GM21717 (cell line): Measurements from ENCODE around the gene PIKFYVE.
"Not testable (repeated sequence)": the region's sequence is repeated elsewhere in the genome, so short reads cannot be mapped to it uniquely, and the experiment has no call there.

Experiments used
- ATAC-seq: cut with Tn5 transposase; IDR thresholded peaks from one replicate; pipeline ENCODE4 v1.9.1; 2021; ENCODE audit warnings: mild to moderate bottlenecking, moderate library complexity; ENCODE audit not compliant: unreplicated experiment

The PIKFYVE gene

GRCh38 chr2:208254871-208255556 lies 11.0 kb upstream of the PIKFYVE start, which contains the start of gene IDH1:
Gene IDH1 (minus strand): TSS chr2:208255071. CDS start chr2:208251551, 3,520 bp downstream.
- ATAC-seq, result peak; percentile 81

DNA sequence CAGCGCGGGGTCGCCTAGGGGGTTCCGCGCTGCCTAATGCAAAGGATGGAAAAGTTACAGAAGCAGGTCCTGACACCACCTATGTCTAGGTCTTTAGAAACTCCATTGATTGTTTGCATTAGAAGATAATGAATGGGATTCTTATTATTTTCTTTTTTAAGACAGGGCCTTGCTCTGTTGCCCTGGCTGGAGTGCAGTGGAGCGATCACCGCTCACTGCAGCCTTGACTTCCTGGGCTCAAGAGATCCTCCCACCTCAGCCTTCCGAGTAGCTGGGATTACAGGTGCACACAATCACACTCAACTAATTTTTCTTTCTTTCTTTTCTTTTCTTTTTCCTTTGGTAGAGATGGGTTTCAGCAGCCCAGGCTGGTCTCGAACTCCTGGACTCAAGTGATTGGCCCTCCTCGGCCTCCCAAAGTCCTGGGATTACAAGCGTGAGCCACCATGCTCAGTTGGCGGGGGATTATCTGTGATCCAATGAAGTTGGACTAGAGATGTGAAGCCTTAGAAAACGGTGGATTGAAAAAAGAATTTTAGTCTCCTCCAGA lies 10.4 kb upstream of the PIKFYVE start:
- peak; percentile 19 for ATAC-seq

GRCh38 chr2:208256192-208256782 lies 9.8 kb upstream of the PIKFYVE start:
- ATAC-seq, result no peak

- not testable (repeated sequence) for ATAC-seq
Measured at GRCh38 chr2:208256849-208257813, 8.9 kb upstream of the PIKFYVE start.

GRCh38 chr2:208265371-208265800 lies 669 bp upstream of the PIKFYVE start:
- peak; percentile 39 for ATAC-seq

- peak; percentile 18 for ATAC-seq
Measured at GRCh38 chr2:208266553-208266893, 468 bp downstream of the PIKFYVE start.

DNA sequence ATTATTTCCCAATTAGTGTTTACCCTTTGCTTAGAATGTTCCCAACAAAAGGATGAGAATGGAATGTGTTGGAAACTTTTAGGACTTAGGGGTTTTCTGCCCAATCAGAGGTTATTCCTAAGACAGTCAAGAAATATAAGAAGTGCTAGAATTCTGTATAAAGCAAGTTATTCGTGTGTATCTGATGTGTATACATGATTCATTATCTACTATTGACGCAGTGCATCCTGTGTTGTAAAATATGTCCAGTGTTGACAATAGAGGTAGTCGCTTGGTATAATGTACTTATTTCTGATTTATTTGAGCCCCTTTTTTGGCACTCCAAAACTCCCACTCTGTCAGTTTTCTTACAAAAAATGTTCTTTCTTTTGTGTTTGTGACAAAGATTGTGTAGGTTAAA lies 881 bp downstream of the PIKFYVE start:
- ATAC-seq, result no peak

DNA sequence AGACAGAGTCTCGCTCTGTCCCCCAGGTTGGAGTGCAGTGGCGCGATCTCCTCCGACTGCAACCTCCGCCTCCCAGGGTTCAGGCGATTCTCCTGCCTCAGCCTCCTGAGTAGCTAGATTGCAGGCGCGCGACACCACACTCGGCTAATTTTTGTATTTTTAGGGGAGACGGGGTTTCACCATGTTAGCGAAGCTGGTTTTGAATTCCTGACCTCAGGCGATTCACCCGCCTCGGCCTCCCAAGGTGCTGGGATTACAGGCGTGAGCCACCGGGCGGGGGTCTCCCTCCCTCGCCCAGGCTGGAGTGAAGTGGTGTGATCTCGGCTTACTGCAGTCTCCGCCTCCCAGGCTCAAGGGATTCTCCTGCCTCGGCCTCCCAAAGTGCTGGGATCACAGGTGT lies 1.5 kb downstream of the PIKFYVE start:
- ATAC-seq, result not testable (repeated sequence)

DNA sequence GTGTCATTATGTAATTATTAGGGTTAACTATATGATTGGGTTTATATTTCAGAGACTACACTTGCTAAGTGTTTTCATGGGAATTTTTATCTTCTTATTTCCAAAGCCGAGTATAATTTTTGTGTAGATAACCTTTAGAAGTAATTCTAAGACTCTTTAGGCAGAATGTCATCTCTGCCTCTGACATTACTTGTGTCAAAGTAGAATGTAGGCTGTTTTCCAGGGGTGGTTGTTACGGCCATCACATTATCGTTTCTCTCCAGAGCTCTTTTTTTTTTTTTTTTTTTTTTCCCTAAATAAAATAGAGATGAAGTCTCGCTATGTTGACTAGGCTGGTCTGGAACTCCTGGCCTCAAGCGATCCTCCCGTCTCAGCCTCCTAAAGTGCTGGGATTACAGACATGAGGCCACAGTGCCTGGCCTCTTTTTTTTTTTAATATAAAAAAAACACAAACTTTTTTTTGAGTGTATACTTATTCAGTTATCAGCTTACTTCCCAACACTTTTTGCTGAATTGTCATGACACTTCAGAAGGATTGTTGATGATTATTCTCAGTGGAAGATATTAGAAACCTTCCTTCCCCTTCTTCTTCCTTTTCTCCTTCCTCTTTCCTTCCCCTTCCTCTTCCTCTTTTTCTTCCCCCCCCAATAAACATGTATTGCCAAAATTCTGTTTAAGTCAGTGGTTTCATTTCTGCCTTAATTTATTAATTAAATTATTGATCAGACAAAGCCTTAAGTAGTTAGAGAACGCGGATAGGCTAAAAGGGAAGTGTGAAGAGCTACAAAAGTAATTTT lies 2.3 kb downstream of the PIKFYVE start:
- no peak for ATAC-seq

GRCh38 chr2:208269091-208269490 lies 3.0 kb downstream of the PIKFYVE start:
- ATAC-seq, result no peak

GRCh38 chr2:208274748-208275147 lies 8.7 kb downstream of the PIKFYVE start:
- no peak for ATAC-seq

DNA sequence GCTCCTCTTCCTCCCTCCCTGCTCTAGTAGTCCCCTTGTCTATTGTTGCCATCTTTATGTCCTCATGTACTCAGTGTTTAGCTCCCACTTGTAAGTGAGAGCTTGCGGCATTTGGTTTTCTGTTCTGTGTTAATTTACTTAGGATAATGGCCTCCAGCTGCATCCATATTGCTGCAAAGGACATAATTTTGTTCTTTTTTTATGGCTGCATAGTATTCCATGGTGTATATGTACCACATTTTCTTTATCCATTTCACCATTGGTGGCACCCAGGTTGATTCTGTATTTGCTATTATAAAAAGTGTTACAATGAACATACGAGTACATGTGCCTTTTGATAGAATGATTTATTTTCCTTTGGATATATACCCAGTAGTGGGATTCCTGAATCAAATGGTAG lies 12.5 kb downstream of the PIKFYVE start:
- ATAC-seq, result no peak

DNA sequence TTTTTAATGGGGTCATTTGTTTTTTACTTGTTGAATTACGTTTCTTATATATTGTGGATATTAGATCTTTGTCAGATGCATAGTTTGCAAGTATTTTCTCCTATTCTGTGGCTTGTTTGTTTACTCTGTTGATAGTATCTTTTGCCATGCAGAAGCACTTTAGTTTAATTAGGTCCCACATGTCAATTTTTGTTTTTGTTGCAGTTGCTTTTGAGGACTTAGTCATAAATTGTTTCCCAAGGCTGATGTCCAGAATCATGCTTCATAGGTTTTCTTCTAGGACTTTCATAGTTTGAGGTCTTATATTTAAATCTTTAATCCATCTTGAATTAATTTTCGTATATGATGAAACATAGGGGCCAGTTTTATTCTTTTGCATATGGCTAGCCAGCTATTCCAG lies 13.2 kb downstream of the PIKFYVE start:
- ATAC-seq, result no peak

GRCh38 chr2:208280234-208280633 lies 14.2 kb downstream of the PIKFYVE start:
- no peak for ATAC-seq

- ATAC-seq, result no peak
Measured at GRCh38 chr2:208280933-208281332, 14.9 kb downstream of the PIKFYVE start.

- ATAC-seq, result no peak
Measured at GRCh38 chr2:208285853-208286252, 19.8 kb downstream of the PIKFYVE start.

- ATAC-seq, result peak; percentile 69
Measured at GRCh38 chr2:208294482-208295024, 28.5 kb downstream of the PIKFYVE start.

DNA sequence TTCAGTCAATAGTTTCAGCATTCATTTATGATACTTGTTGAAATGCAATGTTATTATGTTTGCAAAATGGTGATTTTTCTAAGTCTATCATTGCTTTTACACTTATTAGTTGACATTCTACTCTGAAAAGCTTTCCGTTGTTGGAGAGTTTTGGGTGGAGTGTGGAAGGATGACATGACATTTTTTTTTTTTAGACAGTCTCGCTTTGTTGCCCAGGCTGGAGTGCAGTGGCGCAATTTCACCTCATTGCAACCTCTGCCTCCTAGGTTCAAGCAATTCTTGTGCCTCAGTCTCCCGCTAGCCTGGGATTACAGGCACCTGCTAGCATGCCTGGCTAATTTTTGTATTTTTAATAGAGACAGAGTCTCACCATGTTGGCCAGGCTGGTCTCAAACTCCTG lies 29.8 kb downstream of the PIKFYVE start:
- ATAC-seq, result no peak

DNA sequence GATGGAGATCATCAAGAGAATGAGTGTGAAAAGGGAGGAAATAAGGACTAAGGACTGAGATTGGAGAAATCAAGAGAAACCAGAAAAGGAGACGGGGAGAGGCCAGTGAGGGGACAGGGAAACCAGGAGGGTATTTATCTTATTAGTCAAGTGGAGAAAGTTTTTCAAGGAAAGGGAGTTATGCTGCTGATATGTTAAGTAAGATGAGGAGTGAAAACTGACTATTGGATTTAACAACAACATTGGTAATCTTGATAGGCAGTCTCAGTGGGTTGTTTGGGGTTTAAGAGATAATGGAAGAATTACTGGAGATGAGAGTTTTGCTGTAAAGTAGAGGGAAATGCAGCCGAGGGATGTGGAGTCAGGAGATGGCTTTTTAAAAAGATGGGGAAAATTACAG lies 30.6 kb downstream of the PIKFYVE start:
- ATAC-seq, result no peak

GRCh38 chr2:208297961-208298360 lies 31.9 kb downstream of the PIKFYVE start:
- no peak for ATAC-seq
